ENCODE data around the gene GBF1. TPM values are rescaled to one million over a fixed set of nuclear protein-coding genes. Genes with fewer than 3 reads are reported as not detected.
A peak's percentile ranks its signal among the peaks of the same experiment; 100 is the strongest.

GBF1 gene
- total and polyA plus RNA-seq, 7 donors, result 14.1 to 47.1 (median 40.8) TPM

GRCh38 chr10:102431452-102432124 lies 186.3 kb downstream of the GBF1 start:
- ATAC-seq, result peak; percentile 11 to 22 (median 14)
- peak overlapping the region; percentile 86 for H3K27ac ChIP-seq
- intact Hi-C loops (cut with DNase I), result no loop called here
- TF ChIP-seq CTCF (IDR thresholded peaks at IDR 0.05), result no peak
- no peak for DNase-seq
- no peaks in the 10 kb centered on the region for H3K36me3 ChIP-seq (ENCODE audit: insufficient read depth in 1 of 2, low read depth in 1 of 2)
- H3K27me3 ChIP-seq (ENCODE audit: insufficient read depth in 3 of 3, low read length in 2 of 3), result peaks cover 0 to 14% (median 3%) of the 10 kb centered on the region in 3 donors
- peak overlapping the region; percentile 97 for H3K4me3 ChIP-seq
- peaks cover 7% of the 10 kb centered on the region for H3K4me1 ChIP-seq
- 17 to 18% (median 17%) methylated on average over 4 of the region's 4 CpGs for WGBS, 3 donors
- no peaks in the 10 kb centered on the region for H3K9me3 ChIP-seq

Other genes with a start within 250 kb of the GBF1 start
- gene ARMH3, start 189.4 kb upstream of the GBF1 start, total RNA-seq, result 10 to 100 TPM; 14.1 to 22.9 (median 18.4) TPM
- 10 to 100 TPM; 26.0 to 38.7 (median 30.2) TPM for gene ARMH3, start 189.4 kb upstream of the GBF1 start, polyA plus RNA-seq
- gene HPS6, start 180.2 kb upstream of the GBF1 start, total RNA-seq, result 10 to 100 TPM in 2 of 4 donors, 1 to 10 TPM in 2; 8.8 to 13.2 (median 10.1) TPM
- 10 to 100 TPM in 1 of 3 donors, 1 to 10 TPM in 2; 7.3 to 12.5 (median 9.8) TPM for gene HPS6, start 180.2 kb upstream of the GBF1 start, polyA plus RNA-seq
- 10 to 100 TPM; 22.0 to 29.8 (median 26.8) TPM for gene LDB1, start 125.2 kb upstream of the GBF1 start, total RNA-seq
- 10 to 100 TPM; 13.9 to 24.9 (median 14.6) TPM for gene LDB1, start 125.2 kb upstream of the GBF1 start, polyA plus RNA-seq
- 10 to 100 TPM; 14.9 to 57.5 (median 32.1) TPM for gene PPRC1, start 112.5 kb upstream of the GBF1 start, total RNA-seq
- gene PPRC1, start 112.5 kb upstream of the GBF1 start, polyA plus RNA-seq, result 10 to 100 TPM; 14.7 to 32.2 (median 15.5) TPM
- 10 to 100 TPM; 38.7 to 86.1 (median 64.4) TPM for gene NOLC1, start 93.1 kb upstream of the GBF1 start, total RNA-seq
- 10 to 100 TPM; 25.8 to 77.5 (median 54.1) TPM for gene NOLC1, start 93.1 kb upstream of the GBF1 start, polyA plus RNA-seq
- under 1 TPM in 3 of 4 donors, not detected in 1; 0.25 to 0.54 (median 0.26) TPM for gene ELOVL3, start 19.2 kb upstream of the GBF1 start, total RNA-seq
- under 1 TPM; 0.17 to 0.32 (median 0.26) TPM for gene ELOVL3, start 19.2 kb upstream of the GBF1 start, polyA plus RNA-seq
- 1 to 10 TPM; 6.9 to 9.7 (median 8.8) TPM for gene PITX3, start 4.0 kb upstream of the GBF1 start, total RNA-seq
- 1 to 10 TPM; 2.0 to 7.6 (median 4.5) TPM for gene PITX3, start 4.0 kb upstream of the GBF1 start, polyA plus RNA-seq
- gene NFKB2, start 150.2 kb downstream of the GBF1 start, total RNA-seq, result 10 to 100 TPM; 11.3 to 86.0 (median 12.7) TPM
- 10 to 100 TPM in 2 of 3 donors, 1 to 10 TPM in 1; 8.3 to 13.2 (median 10.9) TPM for gene NFKB2, start 150.2 kb downstream of the GBF1 start, polyA plus RNA-seq
- 1 to 10 TPM in 1 of 4 donors, under 1 TPM in 3; 0.15 to 1.7 (median 0.51) TPM for gene PSD, start 173.3 kb downstream of the GBF1 start, total RNA-seq
- gene PSD, start 173.3 kb downstream of the GBF1 start, polyA plus RNA-seq, result 1 to 10 TPM in 1 of 3 donors, under 1 TPM in 1, not detected in 1; 0.25 to 1.0 TPM
- 10 to 100 TPM in 2 of 4 donors, 1 to 10 TPM in 2; 7.9 to 13.3 (median 9.5) TPM for gene FBXL15, start 175.3 kb downstream of the GBF1 start, total RNA-seq
- gene FBXL15, start 175.3 kb downstream of the GBF1 start, polyA plus RNA-seq, result 10 to 100 TPM; 10.8 to 14.8 (median 13.0) TPM
- gene CUEDC2, start 187.0 kb downstream of the GBF1 start, total RNA-seq, result 10 to 100 TPM; 53.3 to 81.9 (median 73.3) TPM
- gene CUEDC2, start 187.0 kb downstream of the GBF1 start, polyA plus RNA-seq, result 100 to 1,000 TPM in 1 of 3 donors, 10 to 100 TPM in 2; 56.3 to 103 (median 77.2) TPM
- gene C10orf95, start 206.0 kb downstream of the GBF1 start, total RNA-seq, result not detected
- under 1 TPM in 1 of 3 donors, not detected in 2; 0.01 TPM for gene C10orf95, start 206.0 kb downstream of the GBF1 start, polyA plus RNA-seq

All from psoas muscle (tissue), 8 donors.